GM19372 (cell line): ENCODE results near the gene PKIG.

Source experiments
- ATAC-seq: cut with Tn5 transposase; IDR thresholded peaks from one replicate; pipeline ENCODE4 v1.9.1; 2021; ENCODE audit warnings: mild to moderate bottlenecking, low read depth, moderate library complexity; ENCODE audit not compliant: unreplicated experiment

Gene PKIG

GRCh38 chr20:44593751-44594150, 11.4 kb downstream of the PKIG start:
- no peak for ATAC-seq

- no peak for ATAC-seq
These were observed 12.4 kb downstream of the PKIG start for GRCh38 chr20:44594730-44595129.

GRCh38 chr20:44596010-44596409, 13.6 kb downstream of the PKIG start:
- no peak for ATAC-seq

- no peak for ATAC-seq
These were observed 14.5 kb downstream of the PKIG start for GRCh38 chr20:44596876-44597275.

GRCh38 chr20:44597516-44597915, 15.1 kb downstream of the PKIG start:
- ATAC-seq: no peak

GRCh38 chr20:44597930-44598329, 15.6 kb downstream of the PKIG start:
- ATAC-seq: no peak

GRCh38 chr20:44598423-44599305, 16.3 kb downstream of the PKIG start:
- ATAC-seq: no peak

GRCh38 chr20:44599715-44600114, 17.3 kb downstream of the PKIG start:
- no peak for ATAC-seq

- no peak for ATAC-seq
These were observed 17.9 kb downstream of the PKIG start for GRCh38 chr20:44600301-44600700.

- ATAC-seq: no peak
These were observed 18.4 kb downstream of the PKIG start for GRCh38 chr20:44600758-44601201.

GRCh38 chr20:44601236-44601671, 18.9 kb downstream of the PKIG start:
- no peak for ATAC-seq

- no peak for ATAC-seq
These were observed 19.4 kb downstream of the PKIG start for GRCh38 chr20:44601801-44602204.

GRCh38 chr20:44603327-44603726, 20.9 kb downstream of the PKIG start:
- ATAC-seq: no peak

GRCh38 chr20:44606725-44607441, 24.5 kb downstream of the PKIG start:
- ATAC-seq: no peak

GRCh38 chr20:44609006-44609515, 26.7 kb downstream of the PKIG start:
- no peak for ATAC-seq

GRCh38 chr20:44609516-44610312, 27.3 kb downstream of the PKIG start:
- ATAC-seq: peak; percentile 71

GRCh38 chr20:44610313-44610962, 28.1 kb downstream of the PKIG start:
- no peak for ATAC-seq

- no peak for ATAC-seq
These were observed 31.2 kb downstream of the PKIG start for GRCh38 chr20:44613575-44613974.

GRCh38 chr20:44614525-44614924, 32.1 kb downstream of the PKIG start:
- ATAC-seq: no peak

GRCh38 chr20:44615169-44615791, 32.9 kb downstream of the PKIG start:
- ATAC-seq: no peak
